Neural progenitor cell (in vitro differentiated cells): ENCODE data around the gene SHQ1. TPM values are rescaled to one million over a fixed set of nuclear protein-coding genes. Genes with fewer than 3 reads are reported as not detected.

ENCODE experiments used
- DNase-seq: peaks from one replicate; pipeline ENCODE4 v3.0.0-alpha.2; 2016; ENCODE audit warnings: low spot score
- H2AFZ ChIP-seq: fragments of 200-600 bp; sonication (generic); replicated peaks from 2 replicates; pipeline ENCODE4 v1.6.1; 2016; ENCODE audit warnings: antibody characterized with exemption
- H3F3A ChIP-seq: fragments of 200-600 bp; sonication (generic); 2 replicates; pipeline ENCODE4 v1.6.1; 2016; ENCODE audit warnings: antibody characterized with exemption, low read depth
- H3K27ac ChIP-seq: fragments of 200-600 bp; sonication (generic); 2 replicates; pipeline ENCODE4 v1.5.1; 2016; ENCODE audit warnings: mild to moderate bottlenecking
- H3K27me3 ChIP-seq: fragments of 200-600 bp; sonication (generic); 2 replicates; pipeline ENCODE4 v1.6.1; 2016; ENCODE audit warnings: mild to moderate bottlenecking, moderate library complexity
- H3K36me3 ChIP-seq: fragments of 200-600 bp; sonication (generic); 2 replicates; pipeline ENCODE4 v1.5.1; 2016
- H3K4me1 ChIP-seq: fragments of 200-600 bp; sonication (generic); 2 replicates; pipeline ENCODE4 v1.6.1; 2016; ENCODE audit warnings: mixed run types
- H3K4me2 ChIP-seq: fragments of 200-600 bp; sonication (generic); 2 replicates; pipeline ENCODE4 v1.6.1; 2016
- H3K4me3 ChIP-seq: fragments of 200-600 bp; sonication (generic); 2 replicates; pipeline ENCODE4 v1.5.1; 2016
- H3K79me2 ChIP-seq: fragments of 200-600 bp; sonication (generic); 2 replicates; pipeline ENCODE4 v1.6.1; 2016; ENCODE audit warnings: low read depth
- H3K9ac ChIP-seq: fragments of 200-600 bp; sonication (generic); 2 replicates; pipeline ENCODE4 v1.6.1; 2016
- H3K9me3 ChIP-seq: fragments of 200-600 bp; sonication (generic); 2 replicates; pipeline ENCODE4 v1.5.1; 2016; ENCODE audit warnings: low read depth
- H4K20me1 ChIP-seq: fragments of 200-600 bp; sonication (generic); 2 replicates; pipeline ENCODE4 v1.6.1; 2016; ENCODE audit warnings: low read depth
- H3K27ac Mint-ChIP-seq: 3 replicates; pipeline ENCODE4 v1.8.0; 2021; ENCODE audit warnings: mixed read lengths
- H3K27me3 Mint-ChIP-seq: 2 replicates; pipeline ENCODE4 v1.8.0; 2022; ENCODE audit warnings: low read depth, mild to moderate bottlenecking, inconsistent platforms, moderate library complexity, mixed read lengths; ENCODE audit not compliant: insufficient read depth
- H3K36me3 Mint-ChIP-seq: 3 replicates; pipeline ENCODE4 v1.8.0; 2021; ENCODE audit warnings: mixed read lengths
- H3K4me1 Mint-ChIP-seq: 3 replicates; pipeline ENCODE4 v1.8.0; 2021; ENCODE audit warnings: mixed read lengths
- H3K4me3 Mint-ChIP-seq: 3 replicates; pipeline ENCODE4 v1.8.0; 2021; ENCODE audit warnings: mild to moderate bottlenecking, moderate library complexity, mixed read lengths
- H3K9me3 Mint-ChIP-seq: 3 replicates; pipeline ENCODE4 v1.8.0; 2020; ENCODE audit warnings: mixed read lengths
- CTCF ChIP-seq: fragments of 200-600 bp; sonication (generic); IDR thresholded peaks from 2 replicates; pipeline ENCODE4 v1.5.1; 2017; ENCODE audit warnings: antibody characterized with exemption, mild to moderate bottlenecking
- EZH2 ChIP-seq: fragments of 200-600 bp; sonication (generic); IDR thresholded peaks from 2 replicates; pipeline ENCODE4 v1.6.1; 2017; ENCODE audit warnings: antibody characterized with exemption, mild to moderate bottlenecking, moderate library complexity
- EZH2phosphoT487 ChIP-seq: fragments of 200-600 bp; sonication (generic); IDR thresholded peaks from 2 replicates; pipeline ENCODE4 v1.6.1; 2017; ENCODE audit warnings: antibody characterized with exemption
- total RNA-seq: library from RNA; depleted of rRNA; stranded (reverse); fragments of >200 nt; gene quantifications from 2 replicates; pipeline ENCODE4 v1.2.3, GENCODE V29; 2015; ENCODE audit warnings: low replicate concordance

SHQ1 gene
- total RNA-seq, 1 donor from 2014 or later = 21.3 TPM

- Histone ChIP-seq H3K9ac (no peak overlapping the region), H4K20me1 (no peaks in the 10 kb centered on the region), H3K27ac (no peak overlapping the region), H3K79me2 (no peaks in the 10 kb centered on the region), H2AFZ (no peak overlapping the region), H3K36me3 (no peaks in the 10 kb centered on the region), H3K4me2 (no peak overlapping the region), H3F3A (no peaks in the 10 kb centered on the region), H3K4me3 (no peak overlapping the region), H3K4me1 (no peaks in the 10 kb centered on the region), H3K9me3 (no peaks in the 10 kb centered on the region), H3K27me3 (no peaks in the 10 kb centered on the region)
- Mint-ChIP-seq H3K36me3 (no peaks in the 10 kb centered on the region), H3K27ac (no peak overlapping the region), H3K9me3 (no peaks in the 10 kb centered on the region), H3K27me3 (peaks cover 6% of the 10 kb centered on the region), H3K4me1 (no peaks in the 10 kb centered on the region), H3K4me3 (no peak overlapping the region)
- no peak for TF ChIP-seq EZH2
- TF ChIP-seq EZH2phosphoT487 = no peak
- no peak for TF ChIP-seq CTCF
- no peak for DNase-seq
Measured at GRCh38 chr3:72860053-72860452, 11.8 kb upstream of the SHQ1 start.

GRCh38 chr3:72855001-72855400, 6.8 kb upstream of the SHQ1 start:
- no peak for DNase-seq
- H3K79me2 ChIP-seq = no peaks in the 10 kb centered on the region
- H3K27me3 ChIP-seq = peaks cover 12% of the 10 kb centered on the region
- no peak overlapping the region for H3K9ac ChIP-seq
- H4K20me1 ChIP-seq = no peaks in the 10 kb centered on the region
- Mint-ChIP-seq H3K27me3 (peaks cover 7% of the 10 kb centered on the region), H3K9me3 (no peaks in the 10 kb centered on the region), H3K4me3 (no peak overlapping the region), H3K36me3 (no peaks in the 10 kb centered on the region), H3K4me1 (no peaks in the 10 kb centered on the region), H3K27ac (no peak overlapping the region)
- H3K4me1 ChIP-seq = no peaks in the 10 kb centered on the region
- TF ChIP-seq EZH2phosphoT487 (no peak), EZH2 (no peak), CTCF (no peak)
- H3K4me2 ChIP-seq = no peak overlapping the region
- no peaks in the 10 kb centered on the region for H3K9me3 ChIP-seq
- no peaks in the 10 kb centered on the region for H3F3A ChIP-seq
- no peaks in the 10 kb centered on the region for H3K36me3 ChIP-seq
- H2AFZ ChIP-seq = no peak overlapping the region
- H3K4me3 ChIP-seq = no peak overlapping the region
- no peak overlapping the region for H3K27ac ChIP-seq

GRCh38 chr3:72848703-72849081, 447 bp upstream of the SHQ1 start:
- TF ChIP-seq EZH2phosphoT487 (no peak), CTCF (no peak), EZH2 (no peak)
- Mint-ChIP-seq H3K9me3 (no peaks in the 10 kb centered on the region), H3K36me3 (no peaks in the 10 kb centered on the region), H3K27me3 (peaks cover 15% of the 10 kb centered on the region), H3K4me3 (peak overlapping the region; percentile 92), H3K27ac (no peak overlapping the region), H3K4me1 (peaks cover 19% of the 10 kb centered on the region)
- Histone ChIP-seq H3K4me2 (peak overlapping the region; percentile 95), H3K27ac (no peak overlapping the region), H3K9ac (no peak overlapping the region), H2AFZ (peak overlapping the region; percentile 87), H3K4me1 (peaks cover 7% of the 10 kb centered on the region), H3K79me2 (peaks cover 27% of the 10 kb centered on the region), H3K4me3 (peak overlapping the region; percentile 65), H3K36me3 (no peaks in the 10 kb centered on the region), H3F3A (no peaks in the 10 kb centered on the region), H3K9me3 (no peaks in the 10 kb centered on the region), H3K27me3 (peaks cover 40% of the 10 kb centered on the region), H4K20me1 (peaks cover 12% of the 10 kb centered on the region)
- no peak for DNase-seq
